HepG2 (cell line): ENCODE data around the gene IL36B. TPM values are rescaled to one million over a fixed set of nuclear protein-coding genes. Genes with fewer than 3 reads are reported as not detected.

Source experiments
- ATAC-seq: fragments of 200-7000 bp; cut with Tn5 transposase; 3 replicates; pipeline ENCODE4 v1.9.1; 2020; ENCODE audit warnings: mild to moderate bottlenecking, moderate library complexity
- BruUV-seq: library from RNA; stranded (reverse); fragments of 400-500 nt; replicated peaks from 2 replicates; lab custom pipeline; 2021; lab: Mats Ljungman, UMichigan
- CTCF ChIA-PET: fragments of 300-600 bp; formaldehyde crosslinking; extraction: SDS; loops from one replicate; lab custom pipeline; 2021; ENCODE audit warnings: low total read pairs, inconsistent platforms, low intra/inter-chr PET ratio; lab: Yijun Ruan, JAX
- POLR2A ChIA-PET: fragments of 350-600 bp; sonication (Branson Sonifier 250); formaldehyde crosslinking; loops from one replicate; lab custom pipeline; 2020; ENCODE audit warnings: antibody characterized with exemption, inconsistent platforms; lab: Yijun Ruan, JAX
- DNase-seq: peaks from one replicate; pipeline ENCODE4 v3.0.0-alpha.2; 2015; ENCODE audit warnings: low spot score
- FAIRE-seq: peaks from 3 replicates; lab custom pipeline; 2011; peaks lifted over from hg19 to GRCh38; lab: Jason Lieb, UNC
- H2AFZ ChIP-seq: one replicate; pipeline ENCODE4 v1.6.1; 2011; ENCODE audit warnings: low read length, inconsistent platforms
- H3K27ac ChIP-seq: fragments of 300-600 bp; 3 replicates; pipeline ENCODE4 v1.8.0; 2011; ENCODE audit warnings: mixed run types, mild to moderate bottlenecking, mixed read lengths, low read length, inconsistent platforms; ENCODE audit not compliant: insufficient read depth; ENCODE audit errors: extremely low read length
- H3K27me3 ChIP-seq, 2 experiments: fragments of 200-600 bp in 1 of 2; 2 replicates in 1 of 2; 3 replicates in 1 of 2; pipeline versions ENCODE4 v1.6.0 to v1.8.0; 2011; ENCODE audit warnings: low read length in 2 of 2, mild to moderate bottlenecking in 2 of 2, moderate library complexity in 2 of 2, inconsistent platforms in 1 of 2; ENCODE audit not compliant: insufficient read depth in 2 of 2, control insufficient read depth in 1 of 2
- H3K36me3 ChIP-seq, 2 experiments: fragments of 200-600 bp in 1 of 2; replicated peaks in 1 of 2; 2 replicates in 1 of 2; 3 replicates in 1 of 2; pipeline versions ENCODE4 v1.5.1 to v1.8.0; 2011; ENCODE audit warnings: low read length in 2 of 2, inconsistent platforms in 1 of 2; ENCODE audit not compliant: insufficient read depth in 2 of 2, control insufficient read depth in 1 of 2
- H3K4me1 ChIP-seq: 2 replicates; pipeline ENCODE4 v1.5.1; 2012; ENCODE audit warnings: low read length, inconsistent platforms; ENCODE audit not compliant: insufficient read depth
- H3K4me2 ChIP-seq: 2 replicates; pipeline ENCODE4 v1.6.0; 2011; ENCODE audit warnings: low read depth, low read length, inconsistent platforms
- H3K4me3 ChIP-seq, 3 experiments: fragments of 200-600 bp in 1 of 3; sonication (generic), shearing (Covaris generic) in 1 of 3; replicated peaks in 1 of 3; 2 replicates each; pipeline ENCODE4 v1.5.1; 2011 to 2016; ENCODE audit warnings: low read length in 3 of 3, inconsistent platforms in 2 of 3, low read depth in 2 of 3, mild to moderate bottlenecking in 2 of 3, control low read depth in 1 of 3, mixed read lengths in 1 of 3; ENCODE audit not compliant: insufficient read depth in 1 of 3
- H3K79me2 ChIP-seq: one replicate; pipeline ENCODE4 v1.6.1; 2011; ENCODE audit warnings: low read length, inconsistent platforms; ENCODE audit not compliant: insufficient read depth
- H3K9ac ChIP-seq: 2 replicates; pipeline ENCODE4 v1.6.0; 2011; ENCODE audit warnings: mild to moderate bottlenecking, low read depth, low read length, inconsistent platforms; ENCODE audit not compliant: insufficient read depth
- H3K9me3 ChIP-seq: 2 replicates; pipeline ENCODE4 v1.5.1; 2012; ENCODE audit warnings: mild to moderate bottlenecking, low read length
- H4K20me1 ChIP-seq: 2 replicates; pipeline ENCODE4 v1.6.0; 2011; ENCODE audit warnings: inconsistent platforms, mild to moderate bottlenecking, low read length, moderate library complexity; ENCODE audit not compliant: insufficient read depth
- HMGA1 ChIP-seq: sonication (generic); formaldehyde crosslinking; conservative IDR thresholded peaks from 2 replicates; pipeline ENCODE4 v1.4.0; 2020; ENCODE audit warnings: missing genetic modification reagents
- HMGXB3 ChIP-seq: sonication (generic); formaldehyde crosslinking; IDR thresholded peaks from 2 replicates; pipeline ENCODE4 v1.4.0; 2020; ENCODE audit warnings: missing genetic modification reagents, borderline replicate concordance
- KDM2A ChIP-seq: sonication (generic); formaldehyde crosslinking; IDR thresholded peaks from 2 replicates; pipeline ENCODE4 v1.4.0; 2020; ENCODE audit warnings: low read depth, missing genetic modification reagents, borderline replicate concordance
- KLF11 ChIP-seq: IDR thresholded peaks from 2 replicates; pipeline ENCODE4 v1.6.1; 2016; ENCODE audit warnings: missing compliant biosample characterization
- KLF9 ChIP-seq: IDR thresholded peaks from 2 replicates; pipeline ENCODE4 v1.6.1; 2016; ENCODE audit warnings: low read depth
- MXD4 ChIP-seq: IDR thresholded peaks from 2 replicates; pipeline ENCODE4 v1.6.1; 2016; ENCODE audit warnings: mild to moderate bottlenecking, missing biosample characterization, missing genetic modification reagents
- NAIF1 ChIP-seq: sonication (generic); formaldehyde crosslinking; IDR thresholded peaks from 2 replicates; pipeline ENCODE4 v1.5.0; 2020; ENCODE audit warnings: mild to moderate bottlenecking, missing genetic modification reagents, borderline replicate concordance
- REST ChIP-seq, 2 experiments: IDR thresholded peaks; 2 replicates each; pipeline ENCODE4 v1.6.1; 2011 to 2012; ENCODE audit warnings: low read length in 2 of 2, borderline replicate concordance in 1 of 2, low read depth in 1 of 2, mild to moderate bottlenecking in 1 of 2, moderate library complexity in 1 of 2
- SMC3 ChIP-seq: IDR thresholded peaks from 2 replicates; pipeline ENCODE4 v1.6.1; 2011; ENCODE audit warnings: low read length, improper control_type of control experiment
- SUZ12 ChIP-seq: fragments of 150-350 bp; IDR thresholded peaks from 2 replicates; pipeline ENCODE4 v1.6.1; 2014; ENCODE audit warnings: low read depth, low read length
- ZNF292 ChIP-seq: sonication (generic); formaldehyde crosslinking; IDR thresholded peaks from 2 replicates; pipeline ENCODE4 v1.8.1; 2022; ENCODE audit warnings: mild to moderate bottlenecking, low read depth, missing genetic modification reagents, borderline replicate concordance
- ZNF460 ChIP-seq: sonication (generic); formaldehyde crosslinking; IDR thresholded peaks from 2 replicates; pipeline ENCODE4 v1.5.1; 2020; ENCODE audit warnings: missing genetic modification reagents, mild to moderate bottlenecking, borderline replicate concordance
- ZNF580 ChIP-seq: IDR thresholded peaks from 2 replicates; pipeline ENCODE4 v1.6.1; 2016; ENCODE audit warnings: low read depth, borderline replicate concordance
- WGBS: methylation state at CpG from one replicate; pipeline ENCODE4 v1.1.6; 2017; ENCODE audit warnings: low lambda C conversion rate; 5-methylcytosine and 5-hydroxymethylcytosine counted together
- in situ Hi-C: cut with HindIII; loops from 2 replicates; pipeline ENCODE4 v1.10.0; 2017; ENCODE audit warnings: low pct_unique_long_range_greater_than_20kb; ENCODE audit not compliant: extremely low pct_ligation_motif_present
- intact Hi-C: fragments of 100-400 bp; cut with micrococcal nuclease; formaldehyde crosslinking; loops from one replicate; pipeline ENCODE4 v1.10.0; 2022; ENCODE audit not compliant: unreplicated experiment
- polyA plus RNA-seq, 8 experiments: library from polyadenylated mRNA; depleted of rRNA in 3 of 8; stranded (reverse) in 7 of 8; unstranded in 1 of 8; fragments of >200 nt; fragmentation: Illumina TruSeq in 4 of 8; extraction: Trizol in 4 of 8; gene quantifications; 2 replicates each; pipeline versions ENCODE4 v1.2.1 to v1.2.3, GENCODE V29; 2011 to 2016; ENCODE audit warnings: low read depth in 4 of 8, missing spikeins in 1 of 8, mixed read lengths in 1 of 8; ENCODE audit not compliant: insufficient read depth in 1 of 8
- total RNA-seq, 5 experiments: library from RNA; depleted of rRNA; stranded (reverse); fragments of >200 nt; fragmentation: Illumina TruSeq; extraction: Trizol; gene quantifications; 2 replicates each; pipeline ENCODE4 v1.2.3, GENCODE V29; 2016; ENCODE audit warnings: low read depth in 1 of 5

The IL36B gene
- total and polyA plus RNA-seq, 2 of the 13 experiments (the other 11 are each of a cell fraction or from before 2014, with no cell fraction given), result not detected

GRCh38 chr2:113075600-113075999 is 22.9 kb upstream of the IL36B start:
- Histone ChIP-seq H3K9ac (no peak overlapping the region), H4K20me1 (no peaks in the 10 kb centered on the region), H3K4me1 (peaks cover 10% of the 10 kb centered on the region; the same call in 1 of the 2 replicates), H3K4me3 (no peak overlapping the region)
- intact Hi-C loops, result no loop called here
- TF ChIP-seq SUZ12, result no peak
- no peak for TF ChIP-seq KDM2A (CRISPR knock-in tag)
- no peak for TF ChIP-seq REST (IDR thresholded peaks at IDR 0.05; ENCODE audit: borderline replicate concordance in 1 of 2, low read depth in 1 of 2, low read length in 2 of 2)
- no peak for TF ChIP-seq ZNF460 (CRISPR knock-in tag)
- TF ChIP-seq SMC3, result no peak
- TF ChIP-seq HMGA1 (CRISPR knock-in tag), result no peak
- no peak for TF ChIP-seq NAIF1 (CRISPR knock-in tag)
- no peak for TF ChIP-seq KLF11
- TF ChIP-seq ZNF292 (CRISPR knock-in tag), result no peak
- no peak for TF ChIP-seq ZNF580
- no peak for TF ChIP-seq MXD4 (CRISPR knock-in tag)
- no peak for TF ChIP-seq KLF9 (CRISPR knock-in tag)
- no peak for TF ChIP-seq HMGXB3 (CRISPR knock-in tag)
- TF ChIP-seq, all 625 proteins: peak for 0
- no TSS peak for BruUV-seq
- no peak overlapping the region for H3K4me2 ChIP-seq
- ChIA-PET POLR2A (no interaction called here), CTCF (no interaction called here)
- no peak overlapping the region for H2AFZ ChIP-seq
- H3K27ac ChIP-seq, result no peak overlapping the region
- no peaks in the 10 kb centered on the region for H3K36me3 ChIP-seq
- H3K9me3 ChIP-seq, result no peaks in the 10 kb centered on the region
- FAIRE-seq (no peak), DNase-seq (no peak), ATAC-seq (no peak)
- peaks cover 2 to 17% of the 10 kb centered on the region in 2 experiments; a peak in 3 of 5 replicates for H3K27me3 ChIP-seq
- no peaks in the 10 kb centered on the region for H3K79me2 ChIP-seq
- in situ Hi-C loops, result no loop called here
- WGBS, result 12% methylated on average over 3 of the region's 3 CpGs
